ENCODE results near the gene TRABD2B. TPM values are rescaled to one million over a fixed set of nuclear protein-coding genes. Genes with fewer than 3 reads are reported as not detected.

Gene TRABD2B
- total RNA-seq, 1 experiment from 2014 or later = 0.96 TPM

DNA sequence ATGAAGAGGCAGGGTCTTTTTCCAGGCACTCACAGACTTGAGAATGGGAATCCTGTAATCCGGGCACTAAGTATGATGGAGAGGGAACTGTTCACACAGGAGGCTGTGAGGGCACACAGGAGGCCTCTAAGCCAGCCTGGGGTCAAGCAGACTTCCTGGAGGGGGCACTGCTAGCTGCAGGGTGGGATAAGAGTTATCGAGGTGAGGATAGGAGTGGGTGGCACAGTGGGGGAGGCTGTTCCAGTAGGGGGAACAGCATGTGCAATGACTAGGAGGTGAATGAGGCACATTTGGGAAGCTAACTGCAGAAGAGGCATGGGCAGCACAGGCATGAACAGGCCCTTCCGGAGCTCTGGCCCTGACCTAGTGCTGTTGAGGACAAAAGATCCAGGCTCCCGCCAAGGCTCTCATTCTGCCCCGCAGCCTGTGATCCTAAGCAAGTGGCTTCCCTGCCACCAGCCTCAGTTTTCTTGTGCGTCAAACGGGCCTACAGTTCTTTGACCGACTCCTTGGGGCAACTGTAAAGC lies 216.7 kb downstream of the TRABD2B start:
- H3K4me1 Mint-ChIP-seq (ENCODE audit: insufficient read depth, unreplicated experiment) = no peaks in the 10 kb centered on the region
- no TSS peak for BruUV-seq (replicated peaks)
- H3K36me3 Mint-ChIP-seq (ENCODE audit: insufficient read depth, unreplicated experiment) = no peaks in the 10 kb centered on the region
- H3K27ac Mint-ChIP-seq (ENCODE audit: low read depth, unreplicated experiment) = no peak overlapping the region
- intact Hi-C loops (cut with micrococcal nuclease) = no loop called here
- H3K4me3 Mint-ChIP-seq (ENCODE audit: unreplicated experiment) = no peak overlapping the region
- POLR2A ChIA-PET = no interaction called here
- CTCF ChIA-PET = interaction anchor here (0.9 kb wide), 1 partner anchor 54 kb away, joined by 3 read pairs; no protein-coding TSS in a partner anchor
- H3K27me3 Mint-ChIP-seq (ENCODE audit: insufficient read depth, unreplicated experiment) = no peaks in the 10 kb centered on the region
- no peaks in the 10 kb centered on the region for H3K9me3 Mint-ChIP-seq (ENCODE audit: unreplicated experiment)
- DNase-seq (ENCODE audit: unreplicated experiment) = no peak
- TF ChIP-seq, protein P1, sequence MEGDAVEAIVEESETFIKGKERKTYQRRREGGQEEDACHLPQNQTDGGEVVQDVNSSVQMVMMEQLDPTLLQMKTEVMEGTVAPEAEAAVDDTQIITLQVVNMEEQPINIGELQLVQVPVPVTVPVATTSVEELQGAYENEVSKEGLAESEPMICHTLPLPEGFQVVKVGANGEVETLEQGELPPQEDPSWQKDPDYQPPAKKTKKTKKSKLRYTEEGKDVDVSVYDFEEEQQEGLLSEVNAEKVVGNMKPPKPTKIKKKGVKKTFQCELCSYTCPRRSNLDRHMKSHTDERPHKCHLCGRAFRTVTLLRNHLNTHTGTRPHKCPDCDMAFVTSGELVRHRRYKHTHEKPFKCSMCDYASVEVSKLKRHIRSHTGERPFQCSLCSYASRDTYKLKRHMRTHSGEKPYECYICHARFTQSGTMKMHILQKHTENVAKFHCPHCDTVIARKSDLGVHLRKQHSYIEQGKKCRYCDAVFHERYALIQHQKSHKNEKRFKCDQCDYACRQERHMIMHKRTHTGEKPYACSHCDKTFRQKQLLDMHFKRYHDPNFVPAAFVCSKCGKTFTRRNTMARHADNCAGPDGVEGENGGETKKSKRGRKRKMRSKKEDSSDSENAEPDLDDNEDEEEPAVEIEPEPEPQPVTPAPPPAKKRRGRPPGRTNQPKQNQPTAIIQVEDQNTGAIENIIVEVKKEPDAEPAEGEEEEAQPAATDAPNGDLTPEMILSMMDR (IDR thresholded peaks at IDR 0.05; ENCODE audit: unreplicated experiment) = no peak

DNA sequence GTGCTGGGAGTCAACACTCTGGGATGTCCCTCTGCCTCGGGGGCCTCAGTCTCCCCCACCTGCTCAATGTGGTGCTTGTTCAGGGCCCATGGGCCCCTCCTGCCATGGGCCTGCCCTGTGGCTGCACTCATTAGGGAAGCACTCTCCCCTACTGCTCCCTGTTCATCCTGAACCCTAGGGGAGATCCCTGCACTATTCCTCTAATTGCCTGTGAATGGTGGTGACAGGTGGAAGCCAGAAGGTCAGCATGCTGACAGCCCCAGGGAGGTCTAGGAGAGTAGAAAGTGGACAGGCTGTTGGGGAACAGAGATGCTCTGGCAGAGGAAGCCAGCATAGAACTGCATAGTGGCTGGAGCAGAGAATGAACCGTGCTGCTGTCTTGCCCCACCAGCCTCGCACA lies 217.6 kb downstream of the TRABD2B start:
- no peaks in the 10 kb centered on the region for H3K36me3 Mint-ChIP-seq (ENCODE audit: insufficient read depth, unreplicated experiment)
- POLR2A ChIA-PET = no interaction called here
- H3K4me3 Mint-ChIP-seq (ENCODE audit: unreplicated experiment) = no peak overlapping the region
- H3K4me1 Mint-ChIP-seq (ENCODE audit: insufficient read depth, unreplicated experiment) = no peaks in the 10 kb centered on the region
- CTCF ChIA-PET = no interaction called here
- TF ChIP-seq, protein P1 (IDR thresholded peaks at IDR 0.05; ENCODE audit: unreplicated experiment) = no peak
- no TSS peak for BruUV-seq (replicated peaks)
- no peaks in the 10 kb centered on the region for H3K27me3 Mint-ChIP-seq (ENCODE audit: insufficient read depth, unreplicated experiment)
- H3K27ac Mint-ChIP-seq (ENCODE audit: low read depth, unreplicated experiment) = no peak overlapping the region
- no peak for DNase-seq (ENCODE audit: unreplicated experiment)
- intact Hi-C loops (cut with micrococcal nuclease) = no loop called here
- H3K9me3 Mint-ChIP-seq (ENCODE audit: unreplicated experiment) = no peaks in the 10 kb centered on the region

DNA sequence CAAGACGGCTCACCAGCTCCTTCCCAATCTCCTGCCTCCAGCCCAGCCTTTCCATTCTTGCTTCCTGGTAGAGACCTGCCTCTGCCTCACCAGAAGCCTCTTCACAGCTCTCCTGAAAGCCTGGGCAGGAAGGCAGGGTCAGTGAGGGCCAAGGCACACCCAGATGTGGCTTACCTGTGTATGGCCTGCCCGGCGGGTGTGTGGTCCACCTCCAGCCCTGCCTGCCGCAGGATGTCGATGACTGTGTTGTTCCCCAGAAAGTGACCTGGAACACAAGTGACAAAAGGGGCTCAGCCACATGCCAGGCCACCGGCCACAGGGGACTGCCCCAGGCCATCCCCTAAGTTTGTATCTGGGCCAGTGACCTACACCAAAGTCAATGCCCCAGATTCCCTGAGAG lies 218.9 kb downstream of the TRABD2B start:
- Mint-ChIP-seq H3K4me3 (ENCODE audit: unreplicated experiment) (no peak overlapping the region), H3K9me3 (ENCODE audit: unreplicated experiment) (no peaks in the 10 kb centered on the region), H3K4me1 (ENCODE audit: insufficient read depth, unreplicated experiment) (no peaks in the 10 kb centered on the region), H3K27me3 (ENCODE audit: insufficient read depth, unreplicated experiment) (no peaks in the 10 kb centered on the region), H3K36me3 (ENCODE audit: insufficient read depth, unreplicated experiment) (no peaks in the 10 kb centered on the region), H3K27ac (ENCODE audit: low read depth, unreplicated experiment) (no peak overlapping the region)
- no peak for DNase-seq (ENCODE audit: unreplicated experiment)
- no TSS peak for BruUV-seq (replicated peaks)
- CTCF ChIA-PET = interaction anchor here (0.5 kb wide), 1 partner anchor 17 kb away, joined by 6 read pairs; no protein-coding TSS in a partner anchor
- TF ChIP-seq, protein P1 (IDR thresholded peaks at IDR 0.05; ENCODE audit: unreplicated experiment) = no peak
- POLR2A ChIA-PET = no interaction called here
- intact Hi-C loops (cut with micrococcal nuclease) = no loop called here

DNA sequence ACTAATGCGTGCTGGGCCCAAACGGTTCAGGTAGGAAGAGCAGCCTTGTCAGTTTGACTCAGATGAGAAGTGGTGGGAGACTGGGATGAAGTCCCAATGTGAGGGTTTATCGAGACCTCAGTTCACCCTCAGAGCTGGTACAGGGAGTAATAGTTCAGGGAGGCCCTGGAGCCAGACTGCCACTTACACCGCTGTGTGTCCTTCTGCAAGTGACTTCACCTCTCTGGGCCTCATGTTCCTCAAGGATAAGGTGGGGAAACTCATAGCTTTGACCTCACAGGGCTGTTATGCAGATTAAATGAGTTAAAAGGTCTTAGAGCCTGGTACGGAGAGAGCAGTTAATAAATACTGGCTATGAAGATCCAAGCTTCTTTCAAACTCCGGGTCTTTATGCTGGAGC lies 219.9 kb downstream of the TRABD2B start:
- H3K4me3 Mint-ChIP-seq (ENCODE audit: unreplicated experiment) = no peak overlapping the region
- ChIA-PET CTCF (no interaction called here), POLR2A (interaction anchor here (0.6 kb wide), 2 partner anchors 25 to 824 kb away, joined by 3 to 4 read pairs; no protein-coding TSS in a partner anchor)
- H3K36me3 Mint-ChIP-seq (ENCODE audit: insufficient read depth, unreplicated experiment) = no peaks in the 10 kb centered on the region
- DNase-seq (ENCODE audit: unreplicated experiment) = no peak
- no peak overlapping the region for H3K27ac Mint-ChIP-seq (ENCODE audit: low read depth, unreplicated experiment)
- H3K4me1 Mint-ChIP-seq (ENCODE audit: insufficient read depth, unreplicated experiment) = no peaks in the 10 kb centered on the region
- intact Hi-C loops (cut with micrococcal nuclease) = no loop called here
- no peaks in the 10 kb centered on the region for H3K27me3 Mint-ChIP-seq (ENCODE audit: insufficient read depth, unreplicated experiment)
- BruUV-seq (replicated peaks) = no TSS peak
- TF ChIP-seq, protein P1 (IDR thresholded peaks at IDR 0.05; ENCODE audit: unreplicated experiment) = no peak
- H3K9me3 Mint-ChIP-seq (ENCODE audit: unreplicated experiment) = no peaks in the 10 kb centered on the region
